Suprapubic skin (tissue), 4 donors: Measurements from ENCODE around the gene KYAT1. TPM values are rescaled to one million over a fixed set of nuclear protein-coding genes. Genes with fewer than 3 reads are reported as not detected.

Source experiments
- DNase-seq, 2 donors: peaks; one replicate each; pipeline ENCODE4 v3.0.0-alpha.2; 2019; ENCODE audit warnings: low spot score in 2 of 2
- H3K27ac ChIP-seq: fragments of 200-600 bp; sonication (generic); one replicate; pipeline ENCODE4 v1.5.1; 2019
- H3K27me3 ChIP-seq: fragments of 200-600 bp; sonication (generic); one replicate; pipeline ENCODE4 v1.5.1; 2019
- H3K36me3 ChIP-seq: fragments of 200-600 bp; sonication (generic); one replicate; pipeline ENCODE4 v1.5.1; 2019
- H3K4me1 ChIP-seq: fragments of 200-600 bp; sonication (generic); one replicate; pipeline ENCODE4 v1.5.1; 2019
- H3K4me3 ChIP-seq: fragments of 200-600 bp; sonication (generic); one replicate; pipeline ENCODE4 v1.5.1; 2019; ENCODE audit warnings: mild to moderate bottlenecking
- H3K9me3 ChIP-seq: fragments of 200-600 bp; sonication (generic); one replicate; pipeline ENCODE4 v1.5.1; 2019
- EP300 ChIP-seq: sonication (generic); formaldehyde crosslinking; IDR thresholded peaks from one replicate; pipeline ENCODE4 v1.6.1; 2017; ENCODE audit warnings: antibody characterized with exemption
- POLR2A ChIP-seq, 2 donors: fragments of 450-650 bp; IDR thresholded peaks; one replicate each; pipeline ENCODE4 v1.6.1; 2017; ENCODE audit warnings: antibody characterized with exemption in 2 of 2, mild to moderate bottlenecking in 2 of 2, moderate library complexity in 2 of 2
- POLR2AphosphoS5 ChIP-seq, 3 donors: sonication (generic); formaldehyde crosslinking; IDR thresholded peaks; one replicate each; pipeline ENCODE4 v1.6.1; 2017; ENCODE audit warnings: antibody characterized with exemption in 3 of 3
- WGBS: methylation state at CpG from one replicate; pipeline ENCODE4 v1.1.5; 2018; 5-methylcytosine and 5-hydroxymethylcytosine counted together
- total RNA-seq, 4 donors: library from RNA; depleted of rRNA; stranded (reverse); fragments of >200 nt; gene quantifications; one replicate each; pipeline ENCODE4 v1.1.0, GENCODE V29; 2016
- TF ChIP-seq, protein P1 (sequence below), 2 donors: fragments of 200-600 bp in 1 of 2; fragments of 450-650 bp in 1 of 2; sonication (generic) in 1 of 2; IDR thresholded peaks; one replicate each; pipeline ENCODE4 v1.5.1; 2016 to 2019; ENCODE audit warnings: antibody characterized with exemption in 2 of 2, mild to moderate bottlenecking in 1 of 2, moderate library complexity in 1 of 2

KYAT1 gene
- total RNA-seq, 4 donors from 2014 or later: 10.6 to 17.1 (median 14.6) TPM

DNA sequence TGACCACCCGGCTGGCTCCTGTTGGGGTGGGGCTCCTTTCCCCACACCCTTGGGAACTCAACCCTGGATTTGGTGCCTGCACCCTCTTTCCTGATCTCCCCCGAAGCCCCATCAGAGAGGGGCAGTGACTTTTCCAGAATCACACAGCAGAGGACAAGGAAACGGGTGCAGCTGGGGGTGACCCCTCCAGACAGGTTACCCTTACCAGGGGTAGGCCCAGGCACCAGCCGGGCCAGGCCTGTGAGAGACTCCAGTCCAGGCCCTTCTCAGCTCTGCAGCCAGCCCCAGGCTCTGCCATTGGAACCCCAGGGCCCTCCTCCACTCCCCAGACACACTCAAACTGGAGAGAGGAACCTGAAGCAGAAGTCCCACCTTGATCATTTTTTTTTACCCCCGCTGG, 20.1 kb upstream of the KYAT1 start:
- no peak for DNase-seq
- Histone ChIP-seq H3K36me3 (peaks cover 9% of the 10 kb centered on the region), H3K9me3 (no peaks in the 10 kb centered on the region), H3K27me3 (no peaks in the 10 kb centered on the region), H3K4me3 (no peak overlapping the region), H3K4me1 (peaks cover 75% of the 10 kb centered on the region), H3K27ac (peak overlapping the region; percentile 87)
- WGBS: 69% methylated on average over 4 of the region's 5 CpGs
- no peak for TF ChIP-seq POLR2AphosphoS5 (IDR thresholded peaks at IDR 0.05)
- TF ChIP-seq, protein P1, sequence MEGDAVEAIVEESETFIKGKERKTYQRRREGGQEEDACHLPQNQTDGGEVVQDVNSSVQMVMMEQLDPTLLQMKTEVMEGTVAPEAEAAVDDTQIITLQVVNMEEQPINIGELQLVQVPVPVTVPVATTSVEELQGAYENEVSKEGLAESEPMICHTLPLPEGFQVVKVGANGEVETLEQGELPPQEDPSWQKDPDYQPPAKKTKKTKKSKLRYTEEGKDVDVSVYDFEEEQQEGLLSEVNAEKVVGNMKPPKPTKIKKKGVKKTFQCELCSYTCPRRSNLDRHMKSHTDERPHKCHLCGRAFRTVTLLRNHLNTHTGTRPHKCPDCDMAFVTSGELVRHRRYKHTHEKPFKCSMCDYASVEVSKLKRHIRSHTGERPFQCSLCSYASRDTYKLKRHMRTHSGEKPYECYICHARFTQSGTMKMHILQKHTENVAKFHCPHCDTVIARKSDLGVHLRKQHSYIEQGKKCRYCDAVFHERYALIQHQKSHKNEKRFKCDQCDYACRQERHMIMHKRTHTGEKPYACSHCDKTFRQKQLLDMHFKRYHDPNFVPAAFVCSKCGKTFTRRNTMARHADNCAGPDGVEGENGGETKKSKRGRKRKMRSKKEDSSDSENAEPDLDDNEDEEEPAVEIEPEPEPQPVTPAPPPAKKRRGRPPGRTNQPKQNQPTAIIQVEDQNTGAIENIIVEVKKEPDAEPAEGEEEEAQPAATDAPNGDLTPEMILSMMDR (IDR thresholded peaks at IDR 0.05): no peak
- no peak for TF ChIP-seq POLR2A (IDR thresholded peaks at IDR 0.05)

DNA sequence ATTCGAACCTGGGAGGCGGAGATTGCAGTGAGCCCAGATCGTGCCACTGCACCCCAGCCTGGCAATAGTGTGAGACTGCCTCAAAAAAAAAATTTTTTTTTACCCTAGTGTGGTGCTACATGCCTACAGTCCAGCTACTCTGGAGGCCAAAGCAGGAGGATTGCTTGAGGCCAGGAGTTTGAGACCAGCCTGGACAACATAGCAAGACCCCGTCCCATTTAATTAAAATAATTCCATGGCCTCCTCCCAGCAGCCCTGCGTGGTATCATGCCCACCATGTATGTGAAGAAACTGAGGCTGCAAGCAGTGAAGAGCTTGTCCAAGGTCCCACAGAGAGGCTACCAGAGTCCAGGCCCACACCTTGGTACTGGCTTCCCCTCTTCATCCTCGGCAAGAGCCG, 19.6 kb upstream of the KYAT1 start:
- Histone ChIP-seq H3K27ac (peak overlapping the region; percentile 87), H3K4me3 (no peak overlapping the region), H3K9me3 (no peaks in the 10 kb centered on the region), H3K27me3 (no peaks in the 10 kb centered on the region), H3K4me1 (peaks cover 75% of the 10 kb centered on the region), H3K36me3 (peaks cover 13% of the 10 kb centered on the region)
- TF ChIP-seq, protein P1 (IDR thresholded peaks at IDR 0.05): no peak
- TF ChIP-seq POLR2AphosphoS5 (IDR thresholded peaks at IDR 0.05) (no peak), EP300 (no peak)
- no peak for DNase-seq
- 76% methylated on average over 6 of the region's 7 CpGs for WGBS

DNA sequence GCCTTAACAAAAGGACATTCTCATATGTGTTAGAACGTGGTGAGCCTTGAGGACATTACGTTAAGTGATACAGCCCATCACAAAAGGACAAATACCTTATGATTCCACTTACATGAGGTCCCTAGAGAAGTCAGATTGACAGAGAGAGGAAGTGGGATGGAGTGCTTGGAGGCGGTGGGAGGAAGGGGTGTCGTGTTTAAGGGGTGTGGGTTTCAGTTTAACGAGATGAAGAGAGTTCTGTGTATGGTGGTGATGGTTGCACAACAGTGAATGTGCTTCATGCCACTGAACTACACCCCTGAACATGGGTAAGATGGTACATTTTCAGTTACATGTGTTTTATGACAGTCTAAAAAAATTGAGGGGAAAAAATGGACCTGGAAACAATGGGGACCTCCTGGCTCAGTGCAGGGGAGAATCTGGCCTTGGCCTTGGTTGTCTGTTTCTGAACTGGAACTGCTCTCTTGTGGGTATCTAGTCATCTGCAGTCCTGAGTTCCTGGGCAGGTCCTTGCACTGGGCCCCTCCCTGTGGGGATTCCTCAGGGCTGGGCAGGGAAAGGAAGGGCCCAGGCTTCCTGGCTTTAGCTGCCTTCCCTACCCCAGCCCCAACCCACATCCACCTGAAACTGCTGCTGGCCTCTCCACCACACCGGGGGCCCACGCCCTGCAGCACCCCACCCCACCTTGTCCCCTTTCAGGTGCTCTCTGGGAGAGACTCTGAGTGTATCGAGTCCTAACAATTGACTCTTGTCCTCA, 18.0 kb upstream of the KYAT1 start:
- H3K4me3 ChIP-seq: no peak overlapping the region
- H3K36me3 ChIP-seq: peaks cover 13% of the 10 kb centered on the region
- H3K27me3 ChIP-seq: no peaks in the 10 kb centered on the region
- no peaks in the 10 kb centered on the region for H3K9me3 ChIP-seq
- H3K27ac ChIP-seq: peak overlapping the region; percentile 65
- no peak for TF ChIP-seq EP300
- TF ChIP-seq, protein P1 (IDR thresholded peaks at IDR 0.05): no peak
- TF ChIP-seq POLR2A (IDR thresholded peaks at IDR 0.05): no peak
- TF ChIP-seq POLR2AphosphoS5 (IDR thresholded peaks at IDR 0.05): no peak
- peaks cover 88% of the 10 kb centered on the region for H3K4me1 ChIP-seq
- no peak for DNase-seq
- 33% methylated on average over 5 of the region's 8 CpGs for WGBS

DNA sequence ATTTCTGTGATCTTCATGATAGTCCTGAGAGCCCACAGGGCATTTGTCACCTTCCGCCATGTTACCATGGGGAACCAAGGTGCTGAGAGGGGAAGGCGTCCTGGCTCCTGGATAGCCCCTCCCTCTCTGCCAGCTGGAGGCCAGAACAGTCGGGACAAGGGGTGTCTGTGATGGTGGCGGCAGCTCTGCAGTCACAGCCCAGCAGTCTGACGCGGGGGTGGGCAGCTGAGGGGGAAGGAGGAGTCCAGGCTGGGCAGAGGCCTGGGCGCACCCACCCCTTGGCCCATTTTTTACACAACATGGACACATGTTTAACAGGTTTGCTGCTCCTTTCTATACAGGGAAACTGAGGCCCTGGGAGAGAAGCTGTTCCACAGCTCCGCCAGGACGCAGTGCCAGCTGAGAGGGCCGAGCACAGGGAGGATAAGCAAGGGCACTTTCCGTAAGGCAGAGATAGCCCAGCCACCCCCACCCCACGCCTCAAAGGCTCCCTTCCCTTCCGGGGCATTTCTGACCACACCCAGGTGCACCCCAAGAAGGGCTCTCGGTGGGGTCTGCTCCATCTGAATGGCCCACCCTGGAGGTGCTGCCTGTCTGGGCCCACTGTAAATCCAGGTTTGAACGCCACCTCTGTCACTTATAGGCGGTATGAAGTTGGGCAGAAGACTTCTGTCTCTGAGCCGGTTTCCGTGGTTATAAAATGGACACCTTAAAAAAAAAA, 17.3 kb upstream of the KYAT1 start:
- TF ChIP-seq EP300 (no peak), POLR2A (IDR thresholded peaks at IDR 0.05) (no peak), POLR2AphosphoS5 (IDR thresholded peaks at IDR 0.05) (no peak)
- TF ChIP-seq, protein P1 (IDR thresholded peaks at IDR 0.05): no peak
- Histone ChIP-seq H3K4me1 (peaks cover 88% of the 10 kb centered on the region), H3K27me3 (no peaks in the 10 kb centered on the region), H3K36me3 (peaks cover 16% of the 10 kb centered on the region), H3K9me3 (no peaks in the 10 kb centered on the region), H3K4me3 (no peak overlapping the region), H3K27ac (peak overlapping the region; percentile 65)
- DNase-seq: peak in 1 of 2 donors; percentile 77
- 79% methylated on average over 17 of the region's 18 CpGs for WGBS

DNA sequence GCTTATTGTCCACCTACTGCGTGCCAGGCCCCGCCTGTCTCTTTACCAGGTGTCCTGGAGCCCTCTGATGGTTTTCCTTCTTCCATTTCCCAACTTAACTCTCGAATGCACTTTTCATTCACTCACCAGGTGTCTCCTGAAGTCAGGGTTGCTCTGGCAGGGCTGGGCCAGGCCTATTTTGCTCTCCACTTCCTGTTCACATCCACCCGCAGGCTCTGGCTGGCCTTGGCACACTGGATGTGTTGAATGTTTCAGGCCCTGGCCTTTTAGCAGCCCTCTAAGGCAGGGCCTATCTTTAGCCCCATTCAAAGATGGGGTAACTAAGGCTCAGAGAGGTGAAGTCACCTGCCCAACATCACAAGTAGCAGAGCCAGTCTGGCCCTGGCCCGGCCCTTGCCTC, 16.6 kb upstream of the KYAT1 start:
- peak in 1 of 2 donors; percentile 75 for DNase-seq
- H3K27me3 ChIP-seq: no peaks in the 10 kb centered on the region
- TF ChIP-seq, protein P1 (IDR thresholded peaks at IDR 0.05): no peak
- TF ChIP-seq POLR2A (IDR thresholded peaks at IDR 0.05) (no peak), POLR2AphosphoS5 (IDR thresholded peaks at IDR 0.05) (no peak), EP300 (no peak)
- H3K4me1 ChIP-seq: peaks cover 88% of the 10 kb centered on the region
- H3K27ac ChIP-seq: peak overlapping the region; percentile 65
- peaks cover 19% of the 10 kb centered on the region for H3K36me3 ChIP-seq
- 47% methylated on average over 4 of the region's 5 CpGs for WGBS
- no peaks in the 10 kb centered on the region for H3K9me3 ChIP-seq
- no peak overlapping the region for H3K4me3 ChIP-seq
